ENCODE data around the gene KIFAP3.
A peak's percentile ranks its signal among the peaks of the same experiment; 100 is the strongest.
"Not testable (repeated sequence)": the region's sequence is repeated elsewhere in the genome, so short reads cannot be mapped to it uniquely, and the experiment has no call there.

Gene KIFAP3

DNA sequence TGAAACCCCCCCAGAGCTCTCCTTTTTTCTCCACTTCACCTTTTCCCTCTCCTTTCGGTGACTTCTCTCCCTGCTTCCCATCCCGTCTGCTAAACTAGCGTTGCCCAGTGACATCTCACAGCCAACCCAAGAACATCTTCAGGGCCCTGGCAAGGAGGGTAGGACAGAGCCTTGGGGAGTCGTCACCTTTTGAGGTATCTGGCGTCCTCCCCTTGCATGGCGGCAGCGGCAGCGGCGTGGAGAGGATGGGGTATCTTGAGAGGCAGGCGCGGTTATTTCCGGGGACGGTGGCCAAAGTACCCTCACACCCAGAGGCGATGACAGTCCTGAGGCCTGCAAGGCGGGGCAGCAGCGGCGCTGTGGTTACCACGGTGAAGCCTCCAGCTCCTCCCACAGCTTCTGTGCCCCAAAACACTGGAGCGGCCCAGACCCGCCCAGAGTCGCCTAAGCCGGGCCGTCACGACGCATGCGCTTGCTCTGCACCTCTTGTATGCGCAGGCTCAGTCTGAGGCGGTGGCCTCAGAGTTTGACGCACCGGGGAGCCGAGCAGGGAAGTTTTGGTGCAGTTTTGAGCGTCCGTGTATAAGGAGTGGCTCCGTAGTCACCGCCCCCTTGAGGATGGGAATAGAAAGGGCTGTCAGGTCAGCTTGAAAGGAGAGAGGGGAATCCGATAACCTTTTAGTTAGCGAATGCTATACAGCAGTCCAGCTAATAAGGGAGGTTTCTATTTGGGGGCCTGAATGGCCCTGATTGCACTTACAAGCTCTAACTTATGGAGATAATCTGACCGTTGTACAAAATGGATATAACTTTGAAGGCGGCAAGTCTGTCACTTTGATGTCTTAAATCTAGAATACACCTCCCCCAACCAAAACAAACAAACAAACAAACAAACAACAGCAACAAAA lies at the start of gene KIFAP3:
Gene KIFAP3 (minus strand): TSS at position 446 of the 908 bp plus-strand sequence. CDS start 228 bp downstream, at position 218.
- H3K9me3 ChIP-seq (ENCODE audit: control insufficient read depth, low read length), result no peaks in the 10 kb centered on the region
- peak within 1 kb of the TSS; percentile 95 for H3K4me3 ChIP-seq (ENCODE audit: low read length)
- no peaks in the 10 kb centered on the region for H3K36me3 ChIP-seq (ENCODE audit: control insufficient read depth, insufficient read depth, low read length)
- no peaks in the 10 kb centered on the region for H3K4me1 ChIP-seq (ENCODE audit: control insufficient read depth, insufficient read depth, low read length)
- no peaks in the 10 kb centered on the region for H3K27me3 ChIP-seq (ENCODE audit: control insufficient read depth, insufficient read depth, low read length)
- H3K9ac ChIP-seq (ENCODE audit: low read length), result peak within 1 kb of the TSS; percentile 76

DNA sequence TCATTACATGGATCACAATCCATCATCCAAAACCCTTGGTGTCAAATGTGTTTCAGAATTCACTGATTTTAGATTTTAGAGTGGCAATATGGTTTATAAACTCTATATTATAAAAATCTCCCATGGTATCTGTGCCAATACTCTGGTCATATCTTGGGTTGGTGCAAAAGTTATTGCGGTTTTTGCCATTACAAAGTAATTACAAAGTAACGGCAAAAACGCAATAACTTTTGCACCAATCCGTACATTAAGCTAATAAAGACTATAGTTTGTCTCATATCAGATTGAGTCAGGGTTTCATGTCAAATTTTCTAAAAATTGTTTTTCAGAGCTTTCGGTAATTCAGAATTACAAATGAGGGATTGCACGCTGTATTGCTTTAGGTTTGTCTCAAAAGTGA lies 47.9 kb upstream of the KIFAP3 start:
- Histone ChIP-seq H3K9ac (ENCODE audit: low read length) (no peak overlapping the region), H3K4me3 (ENCODE audit: low read length) (no peak overlapping the region), H3K4me1 (ENCODE audit: control insufficient read depth, insufficient read depth, low read length) (no peaks in the 10 kb centered on the region), H3K36me3 (ENCODE audit: control insufficient read depth, insufficient read depth, low read length) (no peaks in the 10 kb centered on the region), H3K9me3 (ENCODE audit: control insufficient read depth, low read length) (no peaks in the 10 kb centered on the region), H3K27me3 (ENCODE audit: control insufficient read depth, insufficient read depth, low read length) (no peaks in the 10 kb centered on the region)

DNA sequence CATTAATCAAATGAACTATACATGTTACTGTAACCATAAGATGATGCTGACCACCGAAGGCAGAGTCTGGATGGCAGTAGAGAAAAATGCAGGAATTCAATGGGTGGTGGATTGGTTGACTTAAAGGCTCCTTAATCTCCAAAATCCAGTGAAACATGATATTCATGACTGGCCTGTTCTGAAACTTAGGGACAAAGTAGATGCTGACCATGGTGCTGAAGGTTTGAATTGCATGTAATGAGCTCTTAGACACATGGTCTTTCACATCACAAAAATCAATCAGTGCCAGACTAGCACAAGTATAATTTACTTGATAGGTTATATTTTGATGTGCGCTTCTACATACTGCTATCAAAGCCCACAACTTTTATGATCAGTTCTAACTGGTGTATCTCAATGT lies 40.4 kb upstream of the KIFAP3 start:
- Histone ChIP-seq H3K36me3 (ENCODE audit: control insufficient read depth, insufficient read depth, low read length) (no peaks in the 10 kb centered on the region), H3K9me3 (ENCODE audit: control insufficient read depth, low read length) (no peaks in the 10 kb centered on the region), H3K4me1 (ENCODE audit: control insufficient read depth, insufficient read depth, low read length) (no peaks in the 10 kb centered on the region)

DNA sequence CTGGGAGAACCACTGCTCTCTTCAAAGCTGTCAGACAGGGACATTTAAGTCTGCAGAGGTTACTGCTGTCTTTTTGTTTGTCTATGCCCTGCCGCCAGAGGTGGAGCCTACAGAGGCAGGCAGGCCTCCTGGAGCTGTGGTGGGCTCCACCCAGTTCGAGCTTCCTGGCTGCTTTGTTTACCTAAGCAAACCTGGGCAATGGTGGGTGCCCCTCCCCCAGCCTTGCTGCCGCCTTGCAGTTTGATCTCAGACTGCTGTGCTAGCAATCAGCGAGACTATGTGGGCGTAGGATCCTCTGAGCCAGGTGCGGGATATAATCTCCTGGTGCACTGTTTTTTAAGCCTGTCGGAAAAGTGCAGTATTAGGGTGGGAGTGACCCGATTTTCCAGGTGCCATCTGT lies 38.6 kb upstream of the KIFAP3 start:
- H3K9ac ChIP-seq (ENCODE audit: low read length); H3K9me3 ChIP-seq (ENCODE audit: control insufficient read depth, low read length); H3K27me3 ChIP-seq (ENCODE audit: control insufficient read depth, insufficient read depth, low read length): not testable (repeated sequence)

More for the DNA sequence above, 40.4 kb upstream of the KIFAP3 start:
- Histone ChIP-seq H3K27me3 (ENCODE audit: control insufficient read depth, insufficient read depth, low read length) (no peaks in the 10 kb centered on the region), H3K4me3 (ENCODE audit: low read length) (no peak overlapping the region), H3K9ac (ENCODE audit: low read length) (no peak overlapping the region)

DNA sequence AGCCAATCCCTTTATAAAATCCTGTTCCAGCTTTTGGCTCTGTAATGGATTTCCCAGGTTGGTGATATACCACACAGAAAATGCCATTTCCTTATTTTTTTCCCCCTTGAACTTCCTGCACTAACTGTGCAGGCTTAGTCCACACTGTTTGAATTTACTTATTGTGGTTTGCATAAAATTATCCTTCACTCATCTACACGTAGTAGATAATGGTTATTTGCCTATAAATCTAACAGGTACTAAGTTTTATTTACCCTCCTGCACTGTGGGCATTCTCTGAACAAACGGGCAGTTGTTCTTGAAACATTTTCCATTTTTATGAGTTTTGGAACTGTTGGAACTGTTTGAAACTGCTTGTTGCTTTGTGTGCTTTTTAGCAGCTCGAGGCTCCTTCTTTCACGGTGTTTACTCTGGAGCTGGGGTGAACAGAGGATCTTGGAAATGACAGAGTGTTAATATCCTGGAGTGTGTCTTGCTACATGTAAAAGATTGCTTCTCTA lies 23.0 kb upstream of the KIFAP3 start:
- H3K4me1 ChIP-seq (ENCODE audit: control insufficient read depth, insufficient read depth, low read length), result no peaks in the 10 kb centered on the region
- H3K27me3 ChIP-seq (ENCODE audit: control insufficient read depth, insufficient read depth, low read length), result no peaks in the 10 kb centered on the region
- no peaks in the 10 kb centered on the region for H3K36me3 ChIP-seq (ENCODE audit: control insufficient read depth, insufficient read depth, low read length)
- no peak overlapping the region for H3K9ac ChIP-seq (ENCODE audit: low read length)
- no peaks in the 10 kb centered on the region for H3K9me3 ChIP-seq (ENCODE audit: control insufficient read depth, low read length)
- H3K4me3 ChIP-seq (ENCODE audit: low read length), result no peak overlapping the region

More for the DNA sequence above, 38.6 kb upstream of the KIFAP3 start:
- H3K4me3 ChIP-seq (ENCODE audit: low read length); H3K4me1 ChIP-seq (ENCODE audit: control insufficient read depth, insufficient read depth, low read length); H3K36me3 ChIP-seq (ENCODE audit: control insufficient read depth, insufficient read depth, low read length): not testable (repeated sequence)

DNA sequence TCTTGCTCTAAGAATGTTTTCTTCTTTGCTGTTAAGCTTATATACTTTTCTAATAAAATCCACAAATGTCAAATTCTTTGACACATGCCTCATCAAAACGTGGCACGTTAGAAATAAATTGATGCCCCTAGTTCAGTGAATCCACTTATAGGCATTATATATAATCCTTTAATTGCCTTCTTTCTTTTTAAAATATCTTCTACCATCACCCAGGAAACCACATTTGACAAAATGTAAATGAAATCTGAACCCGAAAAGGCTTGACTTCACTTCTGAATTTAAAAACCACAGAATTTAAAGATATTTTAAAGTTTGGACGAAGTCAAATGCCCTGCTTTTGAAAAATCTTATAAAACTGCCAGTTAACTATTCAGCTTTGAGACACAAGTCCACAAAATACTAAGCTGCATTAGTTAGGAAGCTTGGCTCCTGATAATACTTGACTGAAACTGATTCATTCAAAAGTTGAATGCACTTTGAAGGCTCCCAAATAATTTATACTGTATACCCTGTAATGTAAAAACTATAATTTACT lies 22.4 kb upstream of the KIFAP3 start:
- Histone ChIP-seq H3K4me1 (ENCODE audit: control insufficient read depth, insufficient read depth, low read length) (no peaks in the 10 kb centered on the region), H3K9ac (ENCODE audit: low read length) (no peak overlapping the region), H3K36me3 (ENCODE audit: control insufficient read depth, insufficient read depth, low read length) (no peaks in the 10 kb centered on the region), H3K4me3 (ENCODE audit: low read length) (no peak overlapping the region), H3K9me3 (ENCODE audit: control insufficient read depth, low read length) (no peaks in the 10 kb centered on the region), H3K27me3 (ENCODE audit: control insufficient read depth, insufficient read depth, low read length) (no peaks in the 10 kb centered on the region)

DNA sequence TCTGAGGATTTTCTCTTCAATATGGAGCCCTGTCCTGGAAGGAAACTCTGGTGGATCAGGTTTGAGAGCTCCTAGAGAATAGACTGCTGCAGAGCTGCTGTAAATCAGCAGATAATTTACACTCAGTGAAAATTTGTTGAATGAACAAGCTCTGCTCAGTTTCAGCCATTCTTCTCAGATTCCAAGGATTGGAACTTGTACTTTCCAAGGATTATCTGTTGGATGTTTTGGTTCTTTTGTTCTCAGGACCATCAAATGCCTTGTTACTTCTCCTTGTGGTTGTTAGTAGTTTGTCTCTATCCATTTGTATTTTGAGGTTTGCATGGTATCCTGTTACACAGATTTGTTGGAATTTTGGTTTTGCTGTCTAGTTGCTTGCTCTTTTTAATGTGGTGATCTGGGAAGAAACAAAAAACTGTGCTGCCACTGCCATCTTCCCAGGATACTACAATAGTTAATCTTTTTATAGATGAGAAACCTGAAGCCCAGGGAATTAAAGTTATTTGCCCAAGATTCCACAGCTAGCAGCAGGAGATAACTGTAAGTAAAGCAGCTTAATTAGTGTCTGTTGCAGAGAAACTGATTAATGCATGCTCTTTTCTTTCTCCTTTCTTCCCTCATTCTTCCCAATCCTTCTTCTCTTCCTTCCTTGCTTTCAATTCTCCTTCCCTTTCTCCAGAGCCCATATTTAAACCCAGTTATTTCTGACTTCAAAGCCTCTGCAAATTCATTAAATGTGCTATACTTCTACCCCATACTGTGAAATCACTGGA lies 21.7 kb upstream of the KIFAP3 start:
- H3K9ac ChIP-seq (ENCODE audit: low read length), result no peak overlapping the region

DNA sequence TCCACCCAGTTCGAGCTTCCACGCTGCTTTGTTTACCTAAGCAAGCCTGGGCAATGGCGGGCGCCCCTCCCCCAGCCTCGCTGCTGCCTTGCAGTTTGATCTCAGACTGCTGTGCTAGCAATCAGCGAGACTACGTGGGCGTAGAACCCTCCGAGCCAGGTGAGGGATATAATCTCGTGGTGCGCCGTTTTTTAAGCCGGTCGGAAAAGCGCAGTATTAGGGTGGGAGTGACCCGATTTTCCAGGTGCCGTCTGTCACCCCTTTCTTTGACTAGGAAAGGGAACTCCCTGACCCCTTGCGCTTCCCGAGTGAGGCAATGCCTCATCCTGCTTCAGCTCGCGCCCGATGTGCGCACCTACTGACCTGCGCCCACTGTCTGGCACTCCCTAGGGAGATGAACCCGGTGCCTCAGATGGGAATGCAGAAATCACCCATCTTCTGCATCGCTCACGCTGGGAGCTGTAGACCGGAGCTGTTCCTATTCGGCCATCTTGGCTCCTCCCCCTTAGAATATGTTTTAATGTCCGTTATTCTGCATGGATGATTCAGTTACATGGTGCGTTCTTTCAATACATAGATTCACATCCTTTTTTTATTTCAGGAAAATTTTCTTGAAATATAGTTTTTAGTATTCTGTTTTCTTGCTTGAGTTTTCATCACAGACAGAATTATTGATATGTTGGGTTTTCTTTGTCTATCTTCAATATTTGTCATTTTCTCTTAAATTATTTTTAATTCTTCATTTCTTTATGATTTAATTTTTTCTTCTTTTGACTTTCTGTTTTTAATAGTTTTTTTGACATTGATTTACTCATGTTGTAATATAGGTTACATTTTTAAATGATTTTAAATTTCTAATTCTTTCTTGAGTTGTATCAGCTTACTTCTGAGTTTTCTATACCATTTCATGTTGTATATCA lies 20.5 kb upstream of the KIFAP3 start:
- not testable (repeated sequence) for H3K36me3 ChIP-seq (ENCODE audit: control insufficient read depth, insufficient read depth, low read length); H3K9me3 ChIP-seq (ENCODE audit: control insufficient read depth, low read length); H3K27me3 ChIP-seq (ENCODE audit: control insufficient read depth, insufficient read depth, low read length); H3K9ac ChIP-seq (ENCODE audit: low read length); H3K4me3 ChIP-seq (ENCODE audit: low read length); H3K4me1 ChIP-seq (ENCODE audit: control insufficient read depth, insufficient read depth, low read length)

More for the DNA sequence above, 21.7 kb upstream of the KIFAP3 start:
- Histone ChIP-seq H3K36me3 (ENCODE audit: control insufficient read depth, insufficient read depth, low read length) (no peaks in the 10 kb centered on the region), H3K27me3 (ENCODE audit: control insufficient read depth, insufficient read depth, low read length) (no peaks in the 10 kb centered on the region), H3K9me3 (ENCODE audit: control insufficient read depth, low read length) (no peaks in the 10 kb centered on the region), H3K4me3 (ENCODE audit: low read length) (no peak overlapping the region), H3K4me1 (ENCODE audit: control insufficient read depth, insufficient read depth, low read length) (no peaks in the 10 kb centered on the region)

DNA sequence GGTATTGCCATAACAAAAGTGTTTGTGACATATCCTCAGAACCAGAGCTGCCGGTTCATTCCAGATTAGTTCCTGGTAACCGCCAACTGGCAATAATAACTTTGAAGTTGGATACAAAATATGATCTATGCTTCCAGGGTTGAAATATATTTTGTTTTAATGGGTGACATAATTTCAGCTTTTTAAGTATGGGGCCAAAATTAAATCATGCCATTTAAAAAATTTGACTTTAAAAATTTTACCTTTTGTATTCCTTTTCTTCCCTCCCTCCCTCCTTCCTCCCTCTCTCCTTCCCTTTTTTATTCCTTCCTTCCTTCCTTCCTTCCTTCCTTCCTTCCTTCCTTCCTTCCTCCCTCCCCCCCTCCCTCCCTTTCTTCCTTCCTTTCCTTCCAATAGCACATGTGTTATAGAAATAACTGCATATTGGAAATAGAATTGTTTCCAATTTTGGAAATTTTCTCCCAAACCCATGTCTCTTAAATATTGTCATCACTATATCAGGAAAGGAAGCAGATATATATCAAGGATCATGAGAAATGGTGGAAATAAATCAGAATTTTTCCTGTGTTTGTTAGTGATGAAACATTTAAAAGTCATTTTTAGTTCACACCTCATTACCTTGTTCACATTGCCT lies 12.0 kb upstream of the KIFAP3 start:
- no peaks in the 10 kb centered on the region for H3K4me1 ChIP-seq (ENCODE audit: control insufficient read depth, insufficient read depth, low read length)
- H3K27me3 ChIP-seq (ENCODE audit: control insufficient read depth, insufficient read depth, low read length), result no peaks in the 10 kb centered on the region
- H3K9me3 ChIP-seq (ENCODE audit: control insufficient read depth, low read length), result no peaks in the 10 kb centered on the region

DNA sequence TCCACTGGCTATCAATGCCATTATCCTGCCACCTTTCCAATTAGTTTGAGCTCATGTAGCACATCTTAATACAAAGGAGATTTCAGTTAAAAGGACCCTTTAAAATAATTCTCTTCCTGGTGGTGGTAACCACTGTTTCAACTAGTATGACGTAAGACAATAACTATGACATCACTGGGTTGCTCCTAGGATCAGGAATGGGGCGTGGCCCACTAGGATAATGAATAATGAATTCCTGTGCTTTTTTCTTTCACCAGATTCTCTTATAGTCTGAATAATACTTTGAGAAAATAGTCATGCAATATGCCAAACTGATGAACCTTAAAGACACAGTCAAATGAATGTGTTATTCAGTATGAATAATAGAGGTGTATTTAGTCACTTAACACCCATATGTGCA lies 10.6 kb upstream of the KIFAP3 start:
- Histone ChIP-seq H3K9me3 (ENCODE audit: control insufficient read depth, low read length) (no peaks in the 10 kb centered on the region), H3K9ac (ENCODE audit: low read length) (no peak overlapping the region), H3K27me3 (ENCODE audit: control insufficient read depth, insufficient read depth, low read length) (no peaks in the 10 kb centered on the region), H3K4me3 (ENCODE audit: low read length) (no peak overlapping the region), H3K36me3 (ENCODE audit: control insufficient read depth, insufficient read depth, low read length) (no peaks in the 10 kb centered on the region), H3K4me1 (ENCODE audit: control insufficient read depth, insufficient read depth, low read length) (no peaks in the 10 kb centered on the region)

More for the DNA sequence above, 12.0 kb upstream of the KIFAP3 start:
- no peak overlapping the region for H3K4me3 ChIP-seq (ENCODE audit: low read length)
- no peak overlapping the region for H3K9ac ChIP-seq (ENCODE audit: low read length)
- H3K36me3 ChIP-seq (ENCODE audit: control insufficient read depth, insufficient read depth, low read length), result no peaks in the 10 kb centered on the region

DNA sequence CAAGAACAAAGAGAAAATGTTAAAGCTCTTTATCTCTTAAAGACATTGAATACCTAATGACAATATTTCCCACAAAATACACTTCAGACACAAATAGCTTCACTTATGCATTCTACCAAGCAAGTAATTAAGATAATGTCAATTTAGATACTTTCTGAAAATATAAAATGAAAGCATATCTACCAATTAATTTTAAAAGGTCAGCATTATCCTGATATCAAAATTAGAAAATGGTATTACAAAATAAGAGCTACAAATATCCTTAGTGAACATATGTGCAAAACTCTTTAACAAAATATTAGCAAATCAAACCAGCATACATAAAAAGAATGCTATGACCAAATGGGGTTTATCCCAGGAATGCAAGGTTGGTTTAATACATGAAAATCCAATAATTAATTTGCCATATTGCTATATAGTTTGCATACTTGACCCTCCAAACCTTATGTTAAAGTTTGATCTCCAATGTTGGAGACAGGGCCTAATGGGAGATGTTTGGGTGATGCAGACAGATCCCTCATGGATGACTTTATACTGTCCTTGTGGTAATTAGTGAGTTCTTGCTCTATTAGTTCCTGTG lies 4.2 kb upstream of the KIFAP3 start:
- no peaks in the 10 kb centered on the region for H3K27me3 ChIP-seq (ENCODE audit: control insufficient read depth, insufficient read depth, low read length)
- H3K4me3 ChIP-seq (ENCODE audit: low read length), result no peak overlapping the region
- no peaks in the 10 kb centered on the region for H3K4me1 ChIP-seq (ENCODE audit: control insufficient read depth, insufficient read depth, low read length)
- no peaks in the 10 kb centered on the region for H3K9me3 ChIP-seq (ENCODE audit: control insufficient read depth, low read length)
- H3K9ac ChIP-seq (ENCODE audit: low read length), result no peak overlapping the region
- H3K36me3 ChIP-seq (ENCODE audit: control insufficient read depth, insufficient read depth, low read length), result no peaks in the 10 kb centered on the region
